Measurements from ENCODE around the gene GLT1D1. TPM values are rescaled to one million over a fixed set of nuclear protein-coding genes. Genes with fewer than 3 reads are reported as not detected.

Gene GLT1D1
- total RNA-seq, 1 experiment from 2014 or later: not detected

- Histone ChIP-seq H3K27ac (ENCODE audit: low read depth, low read length) (no peak overlapping the region), H3K9ac (ENCODE audit: low read length) (no peak overlapping the region), H3K4me1 (ENCODE audit: control insufficient read depth in 1 of 2, insufficient read depth in 2 of 2, low read length in 2 of 2) (no peaks in the 10 kb centered on the region), H3K9me3 (ENCODE audit: control insufficient read depth in 1 of 2, insufficient read depth in 1 of 2, low read depth in 1 of 2, low read length in 2 of 2) (no peaks in the 10 kb centered on the region; a peak in 1 of 4 replicates), H2AFZ (ENCODE audit: low read depth, low read length, poor library complexity, severe bottlenecking) (no peak overlapping the region), H3K4me3 (replicated peaks in 1 of 2; ENCODE audit: low read depth in 1 of 2, low read length in 2 of 2) (no peak overlapping the region), H4K20me1 (ENCODE audit: insufficient read depth) (no peaks in the 10 kb centered on the region), H3K36me3 (ENCODE audit: control insufficient read depth in 1 of 2, insufficient read depth in 2 of 2, low read length in 2 of 2) (no peaks in the 10 kb centered on the region), H3K27me3 (ENCODE audit: insufficient read depth, low read length) (no peaks in the 10 kb centered on the region), H3K9me2 (ENCODE audit: insufficient read depth) (no peaks in the 10 kb centered on the region), H3K79me2 (ENCODE audit: insufficient read depth, low read length) (no peaks in the 10 kb centered on the region), H3K4me2 (ENCODE audit: low read length) (no peak overlapping the region)
- TF ChIP-seq YY1 (IDR thresholded peaks at IDR 0.05; ENCODE audit: extremely low read depth, insufficient replicate concordance, low read depth, low read length): no peak
- TF ChIP-seq MAX (IDR thresholded peaks at IDR 0.05): no peak
- no peak for TF ChIP-seq ZFX (IDR thresholded peaks at IDR 0.05)
- TF ChIP-seq CEBPB (IDR thresholded peaks at IDR 0.05; ENCODE audit: low read depth): no peak
- ATAC-seq (no peak), DNase-seq (ENCODE audit: low read depth, low spot score) (no peak)
- intact Hi-C loops (cut with micrococcal nuclease): no loop called here
- ChIA-PET CTCF (no interaction called here), RAD21 (ENCODE audit: low non-redundant PET in 1 of 2, low total read pairs in 2 of 2, uncharacterized antibody in 2 of 2, unreplicated experiment in 2 of 2) (no interaction called here), POLR2A (no interaction called here)
- no TSS peak for BruUV-seq (replicated peaks)
Measured at GRCh38 chr12:128981971-128982533, 128.8 kb downstream of the GLT1D1 start.

GRCh38 chr12:128982933-128983332 is 129.7 kb downstream of the GLT1D1 start:
- CTCF ChIA-PET: no interaction called here

More at GRCh38 chr12:128982933-128983332, 129.7 kb downstream of the GLT1D1 start:
- no peaks in the 10 kb centered on the region for H3K4me1 ChIP-seq (ENCODE audit: control insufficient read depth in 1 of 2, insufficient read depth in 2 of 2, low read length in 2 of 2)
- no TSS peak for BruUV-seq (replicated peaks)
- H3K4me3 ChIP-seq (replicated peaks in 1 of 2; ENCODE audit: low read depth in 1 of 2, low read length in 2 of 2): no peak overlapping the region
- no peak overlapping the region for H3K4me2 ChIP-seq (ENCODE audit: low read length)
- no peak overlapping the region for H3K9ac ChIP-seq (ENCODE audit: low read length)
- TF ChIP-seq POLR2AphosphoS5 (IDR thresholded peaks at IDR 0.05; ENCODE audit: low read depth, low read length): no peak
- TF ChIP-seq EZH2 (IDR thresholded peaks at IDR 0.05): no peak
- no peak for TF ChIP-seq EZH2phosphoT487 (IDR thresholded peaks at IDR 0.05; ENCODE audit: borderline replicate concordance)
- no peak for TF ChIP-seq CBX3 (IDR thresholded peaks at IDR 0.05; ENCODE audit: low read depth)
- no peak for TF ChIP-seq SP1 (IDR thresholded peaks at IDR 0.05; ENCODE audit: low read depth)
- no peak for TF ChIP-seq SIN3A (IDR thresholded peaks at IDR 0.05; ENCODE audit: low read depth)
- no peak for TF ChIP-seq ZNF274 (IDR thresholded peaks at IDR 0.05; ENCODE audit: low read depth, low read length)
- TF ChIP-seq, protein P1, sequence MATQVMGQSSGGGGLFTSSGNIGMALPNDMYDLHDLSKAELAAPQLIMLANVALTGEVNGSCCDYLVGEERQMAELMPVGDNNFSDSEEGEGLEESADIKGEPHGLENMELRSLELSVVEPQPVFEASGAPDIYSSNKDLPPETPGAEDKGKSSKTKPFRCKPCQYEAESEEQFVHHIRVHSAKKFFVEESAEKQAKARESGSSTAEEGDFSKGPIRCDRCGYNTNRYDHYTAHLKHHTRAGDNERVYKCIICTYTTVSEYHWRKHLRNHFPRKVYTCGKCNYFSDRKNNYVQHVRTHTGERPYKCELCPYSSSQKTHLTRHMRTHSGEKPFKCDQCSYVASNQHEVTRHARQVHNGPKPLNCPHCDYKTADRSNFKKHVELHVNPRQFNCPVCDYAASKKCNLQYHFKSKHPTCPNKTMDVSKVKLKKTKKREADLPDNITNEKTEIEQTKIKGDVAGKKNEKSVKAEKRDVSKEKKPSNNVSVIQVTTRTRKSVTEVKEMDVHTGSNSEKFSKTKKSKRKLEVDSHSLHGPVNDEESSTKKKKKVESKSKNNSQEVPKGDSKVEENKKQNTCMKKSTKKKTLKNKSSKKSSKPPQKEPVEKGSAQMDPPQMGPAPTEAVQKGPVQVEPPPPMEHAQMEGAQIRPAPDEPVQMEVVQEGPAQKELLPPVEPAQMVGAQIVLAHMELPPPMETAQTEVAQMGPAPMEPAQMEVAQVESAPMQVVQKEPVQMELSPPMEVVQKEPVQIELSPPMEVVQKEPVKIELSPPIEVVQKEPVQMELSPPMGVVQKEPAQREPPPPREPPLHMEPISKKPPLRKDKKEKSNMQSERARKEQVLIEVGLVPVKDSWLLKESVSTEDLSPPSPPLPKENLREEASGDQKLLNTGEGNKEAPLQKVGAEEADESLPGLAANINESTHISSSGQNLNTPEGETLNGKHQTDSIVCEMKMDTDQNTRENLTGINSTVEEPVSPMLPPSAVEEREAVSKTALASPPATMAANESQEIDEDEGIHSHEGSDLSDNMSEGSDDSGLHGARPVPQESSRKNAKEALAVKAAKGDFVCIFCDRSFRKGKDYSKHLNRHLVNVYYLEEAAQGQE (IDR thresholded peaks at IDR 0.05; ENCODE audit: low read depth): no peak
- TF ChIP-seq TCF7L2 (IDR thresholded peaks at IDR 0.05; ENCODE audit: borderline replicate concordance, extremely low read depth, insufficient read depth, insufficient read length): no peak
- TF ChIP-seq, protein P2, sequence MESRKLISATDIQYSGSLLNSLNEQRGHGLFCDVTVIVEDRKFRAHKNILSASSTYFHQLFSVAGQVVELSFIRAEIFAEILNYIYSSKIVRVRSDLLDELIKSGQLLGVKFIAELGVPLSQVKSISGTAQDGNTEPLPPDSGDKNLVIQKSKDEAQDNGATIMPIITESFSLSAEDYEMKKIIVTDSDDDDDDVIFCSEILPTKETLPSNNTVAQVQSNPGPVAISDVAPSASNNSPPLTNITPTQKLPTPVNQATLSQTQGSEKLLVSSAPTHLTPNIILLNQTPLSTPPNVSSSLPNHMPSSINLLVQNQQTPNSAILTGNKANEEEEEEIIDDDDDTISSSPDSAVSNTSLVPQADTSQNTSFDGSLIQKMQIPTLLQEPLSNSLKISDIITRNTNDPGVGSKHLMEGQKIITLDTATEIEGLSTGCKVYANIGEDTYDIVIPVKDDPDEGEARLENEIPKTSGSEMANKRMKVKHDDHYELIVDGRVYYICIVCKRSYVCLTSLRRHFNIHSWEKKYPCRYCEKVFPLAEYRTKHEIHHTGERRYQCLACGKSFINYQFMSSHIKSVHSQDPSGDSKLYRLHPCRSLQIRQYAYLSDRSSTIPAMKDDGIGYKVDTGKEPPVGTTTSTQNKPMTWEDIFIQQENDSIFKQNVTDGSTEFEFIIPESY (IDR thresholded peaks at IDR 0.05; ENCODE audit: extremely low read depth, insufficient replicate concordance, low read length): no peak
- TF ChIP-seq CEBPB (IDR thresholded peaks at IDR 0.05; ENCODE audit: low read depth): no peak
- ATAC-seq (no peak), DNase-seq (ENCODE audit: low read depth, low spot score) (no peak)
- no peaks in the 10 kb centered on the region for H3K79me2 ChIP-seq (ENCODE audit: insufficient read depth, low read length)
- RAD21 ChIA-PET (ENCODE audit: low non-redundant PET in 1 of 2, low total read pairs in 2 of 2, uncharacterized antibody in 2 of 2, unreplicated experiment in 2 of 2): no interaction called here
- no peaks in the 10 kb centered on the region for H3K36me3 ChIP-seq (ENCODE audit: control insufficient read depth in 1 of 2, insufficient read depth in 2 of 2, low read length in 2 of 2)
- H3K9me2 ChIP-seq (ENCODE audit: insufficient read depth): no peaks in the 10 kb centered on the region
- H3K27ac ChIP-seq (ENCODE audit: low read depth, low read length): no peak overlapping the region
- H4K20me1 ChIP-seq (ENCODE audit: insufficient read depth): no peaks in the 10 kb centered on the region
- H2AFZ ChIP-seq (ENCODE audit: low read depth, low read length, poor library complexity, severe bottlenecking): no peak overlapping the region
- no peaks in the 10 kb centered on the region for H3K9me3 ChIP-seq (ENCODE audit: control insufficient read depth in 1 of 2, insufficient read depth in 1 of 2, low read depth in 1 of 2, low read length in 2 of 2)
- H3K27me3 ChIP-seq (ENCODE audit: insufficient read depth, low read length): no peaks in the 10 kb centered on the region
- intact Hi-C loops (cut with micrococcal nuclease): no loop called here
- POLR2A ChIA-PET: no interaction called here
